ENCODE measurements around the gene ARHGAP29.

Gene ARHGAP29

GRCh38 chr1:94260635-94261387 lies 23.4 kb upstream of the ARHGAP29 start:
- DNase-seq: no peak

- no peak for DNase-seq
These were observed 22.4 kb upstream of the ARHGAP29 start for GRCh38 chr1:94259635-94260289.

- DNase-seq: no peak
These were observed 21.5 kb upstream of the ARHGAP29 start for GRCh38 chr1:94258873-94259331.

- no peak for DNase-seq
These were observed 20.1 kb upstream of the ARHGAP29 start for GRCh38 chr1:94257444-94257843.

GRCh38 chr1:94255476-94255875 lies 18.1 kb upstream of the ARHGAP29 start:
- no peak for DNase-seq

- no peak for DNase-seq
These were observed 16.9 kb upstream of the ARHGAP29 start for GRCh38 chr1:94254073-94254810.

GRCh38 chr1:94253456-94254017 lies 16.2 kb upstream of the ARHGAP29 start:
- no peak for DNase-seq

- no peak for DNase-seq
These were observed 13.0 kb upstream of the ARHGAP29 start for GRCh38 chr1:94250341-94250740.

GRCh38 chr1:94248956-94249688 lies 11.7 kb upstream of the ARHGAP29 start:
- no peak for DNase-seq

- no peak for DNase-seq
These were observed 10.0 kb upstream of the ARHGAP29 start for GRCh38 chr1:94247138-94248094.

GRCh38 chr1:94246692-94247137 lies 9.3 kb upstream of the ARHGAP29 start:
- DNase-seq: no peak

GRCh38 chr1:94245747-94246438 lies 8.5 kb upstream of the ARHGAP29 start:
- no peak for DNase-seq

GRCh38 chr1:94244816-94245215 lies 7.4 kb upstream of the ARHGAP29 start:
- DNase-seq: no peak

- no peak for DNase-seq
These were observed 6.3 kb upstream of the ARHGAP29 start for GRCh38 chr1:94243665-94244064.

GRCh38 chr1:94240822-94241221 lies 3.4 kb upstream of the ARHGAP29 start:
- no peak for DNase-seq

GRCh38 chr1:94239796-94240195 lies 2.4 kb upstream of the ARHGAP29 start:
- DNase-seq: no peak

- no peak for DNase-seq
These were observed 1.7 kb upstream of the ARHGAP29 start for GRCh38 chr1:94239051-94239450.

- DNase-seq: no peak
These were observed 624 bp downstream of the ARHGAP29 start for GRCh38 chr1:94236630-94237290.

GRCh38 chr1:94236013-94236491 lies 1.3 kb downstream of the ARHGAP29 start:
- DNase-seq: no peak
